SK-N-SH treated with all-trans-retinoic acid at 6 μM for 48 hours (cell line): ENCODE measurements around the gene CLCN1.
A peak's percentile ranks its signal among the peaks of the same experiment; 100 is the strongest.

ENCODE experiments used
- ATAC-seq: fragments of 200-7000 bp; cut with Tn5 transposase; 3 replicates; pipeline ENCODE4 v1.9.1; 2020; ENCODE audit warnings: mild to moderate bottlenecking, moderate library complexity
- CREB5 ChIP-seq: fragments of 250-450 bp; sonication (Bioruptor Pico); IDR thresholded peaks from 2 replicates; pipeline ENCODE4 v1.5.1; 2020; ENCODE audit warnings: low read depth, mild to moderate bottlenecking, moderate library complexity
- CSDC2 ChIP-seq: fragments of 250-450 bp; sonication (Bioruptor Pico); IDR thresholded peaks from 2 replicates; pipeline ENCODE4 v1.5.0; 2020; ENCODE audit warnings: mild to moderate bottlenecking, moderate library complexity
- ESRRG ChIP-seq: fragments of 250-450 bp; sonication (Bioruptor Pico); IDR thresholded peaks from 2 replicates; pipeline ENCODE4 v1.6.1; 2021; ENCODE audit warnings: mild to moderate bottlenecking
- GLIS3 ChIP-seq: fragments of 250-450 bp; sonication (Bioruptor Pico); IDR thresholded peaks from 2 replicates; pipeline ENCODE4 v1.5.0; 2020; ENCODE audit warnings: mild to moderate bottlenecking, moderate library complexity
- ISL1 ChIP-seq: fragments of 250-450 bp; sonication (Bioruptor Pico); IDR thresholded peaks from 2 replicates; pipeline ENCODE4 v2.1.2; 2022; ENCODE audit warnings: mild to moderate bottlenecking, moderate library complexity
- OSR1 ChIP-seq: fragments of 250-450 bp; sonication (Bioruptor Pico); IDR thresholded peaks from 2 replicates; pipeline ENCODE4 v1.8.0; 2022; ENCODE audit warnings: moderate library complexity, mild to moderate bottlenecking, inconsistent platforms
- POU6F1 ChIP-seq: fragments of 250-450 bp; sonication (Bioruptor Pico); IDR thresholded peaks from 2 replicates; pipeline ENCODE4 v1.8.0; 2021; ENCODE audit warnings: low read depth, mild to moderate bottlenecking, moderate library complexity, borderline replicate concordance
- RARB ChIP-seq: fragments of 250-450 bp; sonication (Bioruptor Pico); IDR thresholded peaks from 2 replicates; pipeline ENCODE4 v1.8.0; 2021; ENCODE audit warnings: mild to moderate bottlenecking, moderate library complexity
- SNAI2 ChIP-seq: fragments of 250-450 bp; sonication (Bioruptor Pico); IDR thresholded peaks from 2 replicates; pipeline ENCODE4 v1.5.0; 2020; ENCODE audit warnings: mild to moderate bottlenecking, moderate library complexity
- TCF4 ChIP-seq: fragments of 250-450 bp; sonication (Bioruptor Pico); IDR thresholded peaks from 2 replicates; pipeline ENCODE4 v1.8.0; 2021; ENCODE audit warnings: mild to moderate bottlenecking, moderate library complexity, borderline replicate concordance
- ZC3H10 ChIP-seq: fragments of 250-450 bp; sonication (Bioruptor Pico); IDR thresholded peaks from 2 replicates; pipeline ENCODE4 v1.5.1; 2021; ENCODE audit warnings: mild to moderate bottlenecking, moderate library complexity
- ZFP3 ChIP-seq: fragments of 250-450 bp; sonication (Bioruptor Pico); IDR thresholded peaks from 2 replicates; pipeline ENCODE4 v1.5.0; 2020; ENCODE audit warnings: mild to moderate bottlenecking, moderate library complexity
- ZNF565 ChIP-seq: fragments of 450-650 bp; formaldehyde crosslinking; conservative IDR thresholded peaks from 2 replicates; pipeline ENCODE4 v1.5.0; 2020; ENCODE audit warnings: low read depth, mild to moderate bottlenecking, moderate library complexity
- ZNF70 ChIP-seq: fragments of 450-650 bp; formaldehyde crosslinking; IDR thresholded peaks from 2 replicates; pipeline ENCODE4 v1.5.0; 2020; ENCODE audit warnings: mild to moderate bottlenecking, moderate library complexity
- ZNF8 ChIP-seq: fragments of 450-650 bp; formaldehyde crosslinking; IDR thresholded peaks from 2 replicates; pipeline ENCODE4 v1.5.0; 2020; ENCODE audit warnings: mild to moderate bottlenecking, moderate library complexity
- TF ChIP-seq, protein P1 (sequence below): fragments of 250-450 bp; sonication (Bioruptor Pico); IDR thresholded peaks from 2 replicates; pipeline ENCODE4 v1.8.0; 2020; ENCODE audit warnings: mild to moderate bottlenecking, moderate library complexity, borderline replicate concordance
- TF ChIP-seq, protein P2 (sequence below): fragments of 250-450 bp; sonication (Bioruptor Pico); IDR thresholded peaks from 2 replicates; pipeline ENCODE4 v1.5.1; 2021; ENCODE audit warnings: mild to moderate bottlenecking, moderate library complexity
- TF ChIP-seq, protein P3 (sequence below): fragments of 250-450 bp; sonication (Bioruptor Pico); IDR thresholded peaks from 2 replicates; pipeline ENCODE4 v1.5.0; 2020; ENCODE audit warnings: mild to moderate bottlenecking, moderate library complexity

The CLCN1 gene

GRCh38 chr7:143380646-143381426 is 64.9 kb downstream of the CLCN1 start, which contains the start of gene ZYX:
Gene ZYX (plus strand): TSS chr7:143381345. CDS start chr7:143381572, 227 bp downstream.
- peak; percentile 72 for ATAC-seq

DNA sequence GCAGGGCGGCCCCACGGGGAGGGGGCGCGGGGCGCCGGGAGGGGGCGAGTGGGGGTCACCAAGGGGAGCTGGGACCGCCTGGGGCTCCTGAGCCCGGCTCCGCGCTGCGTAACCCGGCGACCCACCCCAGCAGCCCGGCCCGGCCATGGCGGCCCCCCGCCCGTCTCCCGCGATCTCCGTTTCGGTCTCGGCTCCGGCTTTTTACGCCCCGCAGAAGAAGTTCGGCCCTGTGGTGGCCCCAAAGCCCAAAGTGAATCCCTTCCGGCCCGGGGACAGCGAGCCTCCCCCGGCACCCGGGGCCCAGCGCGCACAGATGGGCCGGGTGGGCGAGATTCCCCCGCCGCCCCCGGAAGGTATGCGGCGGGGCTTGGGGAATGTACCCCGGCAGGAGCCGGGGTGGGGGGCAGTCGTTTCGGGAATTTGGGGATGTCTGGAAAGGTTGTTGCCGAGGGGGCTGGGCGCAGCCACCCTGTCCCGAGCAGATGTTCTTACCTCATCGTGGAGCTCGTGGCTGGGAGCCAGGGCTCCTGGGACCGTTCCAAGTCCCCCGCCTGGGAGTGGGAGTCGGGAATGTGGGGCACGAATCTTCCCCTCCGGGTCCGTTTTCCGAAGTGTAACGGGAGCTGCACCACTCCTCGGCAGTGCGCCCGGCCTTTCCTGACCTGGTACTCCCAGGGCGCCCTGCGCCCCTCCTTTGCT is 65.7 kb downstream of the CLCN1 start:
- no peak; the same call in 2 of the 3 replicates for ATAC-seq
- TF ChIP-seq ZNF70 (CRISPR knock-in tag) (no peak), ZNF565 (CRISPR knock-in tag) (no peak), ESRRG (CRISPR knock-in tag) (0 out of 2 replicates have a peak, but pooled peaks have one; percentile 55), ZC3H10 (no peak; the same call in 1 of the 2 replicates), CREB5 (CRISPR knock-in tag) (0 out of 2 replicates have a peak, but pooled peaks have one; percentile 43), RARB (CRISPR knock-in tag) (peak; percentile 66; the same call in 1 of the 2 replicates), OSR1 (CRISPR knock-in tag) (no peak)
- TF ChIP-seq, protein P1, sequence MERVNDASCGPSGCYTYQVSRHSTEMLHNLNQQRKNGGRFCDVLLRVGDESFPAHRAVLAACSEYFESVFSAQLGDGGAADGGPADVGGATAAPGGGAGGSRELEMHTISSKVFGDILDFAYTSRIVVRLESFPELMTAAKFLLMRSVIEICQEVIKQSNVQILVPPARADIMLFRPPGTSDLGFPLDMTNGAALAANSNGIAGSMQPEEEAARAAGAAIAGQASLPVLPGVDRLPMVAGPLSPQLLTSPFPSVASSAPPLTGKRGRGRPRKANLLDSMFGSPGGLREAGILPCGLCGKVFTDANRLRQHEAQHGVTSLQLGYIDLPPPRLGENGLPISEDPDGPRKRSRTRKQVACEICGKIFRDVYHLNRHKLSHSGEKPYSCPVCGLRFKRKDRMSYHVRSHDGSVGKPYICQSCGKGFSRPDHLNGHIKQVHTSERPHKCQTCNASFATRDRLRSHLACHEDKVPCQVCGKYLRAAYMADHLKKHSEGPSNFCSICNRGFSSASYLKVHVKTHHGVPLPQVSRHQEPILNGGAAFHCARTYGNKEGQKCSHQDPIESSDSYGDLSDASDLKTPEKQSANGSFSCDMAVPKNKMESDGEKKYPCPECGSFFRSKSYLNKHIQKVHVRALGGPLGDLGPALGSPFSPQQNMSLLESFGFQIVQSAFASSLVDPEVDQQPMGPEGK = peak; percentile 87; the same call in 1 of the 2 replicates

More at GRCh38 chr7:143380646-143381426, 64.9 kb downstream of the CLCN1 start, which contains the start of gene ZYX:
- TF ChIP-seq ZNF565 (CRISPR knock-in tag) (0 out of 2 replicates have a peak, but pooled peaks have one; percentile 5), ZFP3 (CRISPR knock-in tag) (0 out of 2 replicates have a peak, but pooled peaks have one; percentile 57), SNAI2 (CRISPR knock-in tag) (no peak), ISL1 (CRISPR knock-in tag) (no peak), ZNF8 (no peak), POU6F1 (CRISPR knock-in tag) (peak; percentile 62; the same call in 1 of the 2 replicates), ZNF70 (CRISPR knock-in tag) (no peak), ZC3H10 (no peak), GLIS3 (no peak), TCF4 (CRISPR knock-in tag) (no peak), CSDC2 (CRISPR knock-in tag) (peak; percentile 80)
- TF ChIP-seq, protein P1 = peak; percentile 99

- TF ChIP-seq, protein P1 = peak; percentile 11; the same call in 1 of the 2 replicates
- TF ChIP-seq ZNF565 (CRISPR knock-in tag) (no peak), CSDC2 (CRISPR knock-in tag) (no peak)
- TF ChIP-seq, protein P2, sequence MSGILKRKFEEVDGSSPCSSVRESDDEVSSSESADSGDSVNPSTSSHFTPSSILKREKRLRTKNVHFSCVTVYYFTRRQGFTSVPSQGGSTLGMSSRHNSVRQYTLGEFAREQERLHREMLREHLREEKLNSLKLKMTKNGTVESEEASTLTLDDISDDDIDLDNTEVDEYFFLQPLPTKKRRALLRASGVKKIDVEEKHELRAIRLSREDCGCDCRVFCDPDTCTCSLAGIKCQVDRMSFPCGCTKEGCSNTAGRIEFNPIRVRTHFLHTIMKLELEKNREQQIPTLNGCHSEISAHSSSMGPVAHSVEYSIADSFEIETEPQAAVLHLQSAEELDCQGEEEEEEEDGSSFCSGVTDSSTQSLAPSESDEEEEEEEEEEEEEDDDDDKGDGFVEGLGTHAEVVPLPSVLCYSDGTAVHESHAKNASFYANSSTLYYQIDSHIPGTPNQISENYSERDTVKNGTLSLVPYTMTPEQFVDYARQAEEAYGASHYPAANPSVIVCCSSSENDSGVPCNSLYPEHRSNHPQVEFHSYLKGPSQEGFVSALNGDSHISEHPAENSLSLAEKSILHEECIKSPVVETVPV (CRISPR knock-in tag) = no peak
- TF ChIP-seq, protein P3, sequence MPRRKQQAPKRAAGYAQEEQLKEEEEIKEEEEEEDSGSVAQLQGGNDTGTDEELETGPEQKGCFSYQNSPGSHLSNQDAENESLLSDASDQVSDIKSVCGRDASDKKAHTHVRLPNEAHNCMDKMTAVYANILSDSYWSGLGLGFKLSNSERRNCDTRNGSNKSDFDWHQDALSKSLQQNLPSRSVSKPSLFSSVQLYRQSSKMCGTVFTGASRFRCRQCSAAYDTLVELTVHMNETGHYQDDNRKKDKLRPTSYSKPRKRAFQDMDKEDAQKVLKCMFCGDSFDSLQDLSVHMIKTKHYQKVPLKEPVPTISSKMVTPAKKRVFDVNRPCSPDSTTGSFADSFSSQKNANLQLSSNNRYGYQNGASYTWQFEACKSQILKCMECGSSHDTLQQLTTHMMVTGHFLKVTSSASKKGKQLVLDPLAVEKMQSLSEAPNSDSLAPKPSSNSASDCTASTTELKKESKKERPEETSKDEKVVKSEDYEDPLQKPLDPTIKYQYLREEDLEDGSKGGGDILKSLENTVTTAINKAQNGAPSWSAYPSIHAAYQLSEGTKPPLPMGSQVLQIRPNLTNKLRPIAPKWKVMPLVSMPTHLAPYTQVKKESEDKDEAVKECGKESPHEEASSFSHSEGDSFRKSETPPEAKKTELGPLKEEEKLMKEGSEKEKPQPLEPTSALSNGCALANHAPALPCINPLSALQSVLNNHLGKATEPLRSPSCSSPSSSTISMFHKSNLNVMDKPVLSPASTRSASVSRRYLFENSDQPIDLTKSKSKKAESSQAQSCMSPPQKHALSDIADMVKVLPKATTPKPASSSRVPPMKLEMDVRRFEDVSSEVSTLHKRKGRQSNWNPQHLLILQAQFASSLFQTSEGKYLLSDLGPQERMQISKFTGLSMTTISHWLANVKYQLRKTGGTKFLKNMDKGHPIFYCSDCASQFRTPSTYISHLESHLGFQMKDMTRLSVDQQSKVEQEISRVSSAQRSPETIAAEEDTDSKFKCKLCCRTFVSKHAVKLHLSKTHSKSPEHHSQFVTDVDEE (CRISPR knock-in tag) = no peak
- TF ChIP-seq, all 23 proteins: peak for 1
- no peak for ATAC-seq
These were observed 66.3 kb downstream of the CLCN1 start for GRCh38 chr7:143382126-143382790.
